ENCODE measurements around the gene PREB.

- TF ChIP-seq CTCF (IDR thresholded peaks at IDR 0.05; ENCODE audit: insufficient read depth, low read length, poor library complexity, severe bottlenecking) (no peak), EZH2phosphoT487 (conservative IDR thresholded peaks at IDR 0.05; ENCODE audit: low read length) (no peak)
Measured at GRCh38 chr2:27123302-27124150, 10.9 kb downstream of the PREB start, which contains the start of gene ABHD1.
